GM19324 (cell line): ENCODE measurements around the gene BHMT2.

Experiments
- ATAC-seq: cut with Tn5 transposase; IDR thresholded peaks from one replicate; pipeline ENCODE4 v1.9.1; 2021; ENCODE audit warnings: mild to moderate bottlenecking, moderate library complexity; ENCODE audit not compliant: unreplicated experiment, low FRiP score

BHMT2 gene, protein sequence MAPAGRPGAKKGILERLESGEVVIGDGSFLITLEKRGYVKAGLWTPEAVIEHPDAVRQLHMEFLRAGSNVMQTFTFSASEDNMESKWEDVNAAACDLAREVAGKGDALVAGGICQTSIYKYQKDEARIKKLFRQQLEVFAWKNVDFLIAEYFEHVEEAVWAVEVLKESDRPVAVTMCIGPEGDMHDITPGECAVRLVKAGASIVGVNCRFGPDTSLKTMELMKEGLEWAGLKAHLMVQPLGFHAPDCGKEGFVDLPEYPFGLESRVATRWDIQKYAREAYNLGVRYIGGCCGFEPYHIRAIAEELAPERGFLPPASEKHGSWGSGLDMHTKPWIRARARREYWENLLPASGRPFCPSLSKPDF

GRCh38 chr5:79069488-79070349 lies at the start of gene BHMT2, which contains the start of gene DMGDH:
BHMT2 (plus strand) TSS chr5:79069767; CDS start chr5:79069783, 16 bp downstream.
DMGDH (minus strand) TSS chr5:79069674; CDS start chr5:79069620, 54 bp downstream.
- no peak for ATAC-seq

DNA sequence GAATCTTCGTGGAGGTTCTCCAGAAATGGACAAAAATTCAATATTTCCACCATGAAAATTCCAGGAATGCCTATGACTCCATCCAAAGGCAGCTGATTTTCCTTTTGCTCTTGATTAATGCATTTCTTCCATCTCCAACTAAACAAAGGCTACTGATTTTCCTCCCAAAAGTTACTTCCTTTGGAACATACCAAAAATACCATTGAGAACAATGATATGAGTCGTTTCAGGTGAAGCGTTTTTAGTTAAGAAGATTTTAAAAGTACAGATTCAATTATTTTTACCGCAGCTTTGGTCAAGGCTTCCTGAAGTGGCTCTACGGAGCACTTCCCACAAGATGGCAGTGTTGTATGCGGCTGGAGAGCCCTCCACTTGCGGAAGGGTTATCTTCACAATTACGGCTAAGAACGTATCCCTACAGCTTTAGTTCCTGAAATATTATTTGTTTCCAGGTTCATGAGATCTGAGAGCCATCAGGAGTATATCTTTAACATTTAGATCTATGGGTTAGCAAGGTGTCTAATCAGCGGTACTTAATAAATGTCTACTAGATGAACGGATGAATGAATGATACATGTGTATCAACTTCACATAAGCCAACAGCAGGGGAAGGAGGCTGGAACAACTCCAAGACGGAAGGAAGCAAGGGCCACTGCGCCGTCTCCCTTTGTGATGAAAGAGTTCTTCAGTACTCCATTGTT lies 48.6 kb upstream of the BHMT2 start:
- ATAC-seq: no peak

DNA sequence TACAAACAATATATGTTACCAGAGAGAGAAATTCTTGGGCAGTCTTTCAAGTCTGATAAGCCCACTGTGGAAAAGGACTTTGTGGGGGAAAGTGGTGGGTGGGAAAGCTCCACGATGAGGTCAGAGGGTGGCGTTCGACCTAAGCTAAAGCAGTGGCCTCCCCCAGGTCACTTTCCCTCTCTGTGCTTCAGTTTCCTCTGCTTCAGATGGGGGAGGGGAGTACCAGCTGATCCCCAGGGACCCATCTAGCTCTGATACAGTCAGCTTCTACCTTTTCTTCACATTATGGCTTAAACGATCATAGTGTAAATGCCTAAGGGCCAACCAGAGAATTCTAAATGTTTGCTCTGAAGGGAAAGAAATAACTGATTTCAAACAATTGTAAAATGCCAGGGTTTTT lies 47.8 kb upstream of the BHMT2 start:
- no peak for ATAC-seq

DNA sequence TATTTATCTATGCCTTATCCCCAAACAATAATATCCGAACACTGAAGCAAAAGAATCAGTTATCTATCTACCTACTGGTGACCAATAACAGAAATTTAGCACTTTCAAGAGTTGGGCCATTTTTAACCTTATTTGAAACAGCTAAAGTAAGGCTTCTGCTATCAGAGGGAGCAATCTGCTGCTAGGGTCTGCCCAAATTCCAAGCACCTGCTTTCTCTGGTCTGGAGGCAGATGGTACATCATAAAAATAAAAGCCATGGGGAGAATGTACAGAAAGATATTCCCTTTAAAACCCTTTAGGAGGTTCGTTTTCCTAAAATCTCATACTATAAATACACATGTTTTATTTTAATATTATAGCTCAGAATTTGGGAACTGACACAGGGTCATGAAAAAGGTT lies 46.8 kb upstream of the BHMT2 start:
- no peak for ATAC-seq

DNA sequence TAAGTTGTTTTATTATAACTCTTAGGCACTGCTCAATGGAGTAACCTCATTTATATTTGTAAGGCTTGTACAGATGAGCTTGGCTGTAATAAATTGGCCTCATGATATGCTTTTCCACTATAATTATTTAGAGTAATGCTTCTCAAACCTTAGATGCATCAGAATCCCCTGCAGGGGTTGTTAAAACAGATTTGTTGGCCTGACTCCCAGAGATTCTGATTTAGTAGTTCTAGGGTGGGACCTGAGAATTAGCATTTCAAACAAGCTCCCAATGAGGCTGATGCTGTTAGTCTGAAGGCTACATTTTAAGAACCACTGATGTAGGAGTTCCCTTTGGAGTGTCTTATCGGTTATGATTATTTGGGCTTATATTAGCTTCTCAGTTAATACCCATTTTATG lies 46.2 kb upstream of the BHMT2 start:
- no peak for ATAC-seq

DNA sequence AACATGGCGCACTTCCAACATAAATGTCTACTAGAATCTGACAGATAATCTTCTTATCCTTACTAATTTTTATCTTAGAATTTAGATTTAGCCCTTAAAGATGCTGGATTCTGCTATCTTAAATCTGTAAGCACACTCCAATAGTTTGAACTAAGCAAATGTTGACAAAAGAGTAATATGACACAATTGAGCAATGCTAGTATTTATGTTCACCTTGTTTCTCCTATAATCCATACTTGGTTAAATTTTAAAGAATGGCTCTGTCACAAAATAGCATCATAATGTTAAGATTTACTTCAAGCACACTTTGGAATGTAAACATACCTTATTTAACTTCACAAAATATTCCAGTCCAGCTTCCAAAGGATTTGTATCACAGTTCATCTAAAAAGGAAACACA lies 45.6 kb upstream of the BHMT2 start:
- ATAC-seq: no peak

GRCh38 chr5:79025054-79025472 lies 44.5 kb upstream of the BHMT2 start:
- no peak for ATAC-seq

DNA sequence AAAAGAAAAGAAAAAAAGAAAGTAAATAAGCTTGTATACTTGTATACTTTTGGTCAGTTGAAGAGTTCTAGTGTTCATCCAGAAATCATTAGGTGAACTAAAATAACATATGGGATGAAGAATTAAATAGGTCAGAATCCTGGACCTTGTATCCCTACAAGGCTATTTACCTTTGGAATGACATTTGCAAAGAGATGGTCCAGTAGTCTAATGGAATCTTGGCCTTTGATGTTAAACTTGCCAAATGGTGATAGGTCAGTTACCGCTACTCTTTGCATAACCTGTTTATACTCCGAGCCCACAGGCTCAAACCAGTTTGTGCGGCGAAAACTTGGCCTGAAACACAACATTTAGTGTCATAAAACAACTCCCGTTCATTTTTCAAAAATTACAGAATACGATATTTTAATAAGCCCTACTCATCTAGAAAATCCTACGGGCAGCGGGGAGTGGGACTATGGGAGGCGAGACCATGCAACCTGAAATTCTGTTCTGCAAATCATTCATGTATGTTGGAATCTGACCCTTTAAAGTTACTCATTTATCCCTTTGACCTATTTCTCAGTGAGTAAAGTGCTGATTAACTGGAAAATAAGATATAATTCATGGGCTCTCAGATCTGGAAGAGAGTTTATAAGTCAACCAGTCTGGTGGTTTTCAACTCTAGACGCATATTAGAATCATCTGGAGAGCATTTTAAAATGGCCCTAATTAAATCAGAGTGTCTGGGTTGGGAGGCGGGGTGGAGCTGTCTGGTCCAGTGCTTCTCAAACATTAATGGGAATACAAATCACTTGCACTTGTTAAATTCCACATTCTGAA lies 38.7 kb upstream of the BHMT2 start:
- no peak for ATAC-seq

DNA sequence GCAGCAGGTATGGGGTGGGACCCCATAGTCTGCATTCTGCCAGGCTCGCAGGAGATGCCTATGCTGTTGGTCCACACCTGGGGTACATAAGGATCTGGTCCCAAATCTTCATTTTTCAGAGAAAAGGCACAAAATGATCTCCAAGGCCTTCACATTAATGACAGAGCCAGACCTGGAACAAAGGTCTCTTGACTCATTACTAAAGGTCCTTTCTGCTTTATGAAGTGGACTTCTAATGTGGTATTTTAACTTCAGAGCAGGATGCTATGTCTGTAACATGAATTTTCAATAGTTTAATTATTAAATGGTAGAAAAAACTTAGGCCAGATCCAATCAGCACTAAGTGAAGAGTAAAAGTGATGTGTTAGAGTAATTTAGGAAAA lies 38.1 kb upstream of the BHMT2 start:
- no peak for ATAC-seq

- no peak for ATAC-seq
Measured at GRCh38 chr5:79032031-79032695, 37.4 kb upstream of the BHMT2 start.

- ATAC-seq: no peak
Measured at GRCh38 chr5:79032782-79033181, 36.8 kb upstream of the BHMT2 start.

DNA sequence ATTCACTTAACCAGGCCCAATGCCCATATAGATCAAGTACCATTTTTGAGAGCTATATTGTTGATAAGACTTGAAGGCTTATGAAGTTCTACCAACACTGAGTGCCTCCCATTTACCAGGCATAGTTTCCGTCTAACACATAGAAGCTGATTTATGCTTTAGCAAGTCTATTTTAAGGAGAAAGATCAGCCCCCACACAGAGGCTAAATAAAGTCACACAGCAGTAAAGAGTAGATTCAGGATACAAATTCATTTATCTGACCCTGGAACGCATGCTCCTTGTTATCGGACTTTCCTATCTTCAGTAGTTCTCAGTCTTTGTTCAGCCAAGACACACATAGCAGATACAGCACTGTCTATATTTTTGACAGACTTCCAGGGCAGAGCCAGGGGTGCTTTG lies 34.3 kb upstream of the BHMT2 start:
- ATAC-seq: no peak

DNA sequence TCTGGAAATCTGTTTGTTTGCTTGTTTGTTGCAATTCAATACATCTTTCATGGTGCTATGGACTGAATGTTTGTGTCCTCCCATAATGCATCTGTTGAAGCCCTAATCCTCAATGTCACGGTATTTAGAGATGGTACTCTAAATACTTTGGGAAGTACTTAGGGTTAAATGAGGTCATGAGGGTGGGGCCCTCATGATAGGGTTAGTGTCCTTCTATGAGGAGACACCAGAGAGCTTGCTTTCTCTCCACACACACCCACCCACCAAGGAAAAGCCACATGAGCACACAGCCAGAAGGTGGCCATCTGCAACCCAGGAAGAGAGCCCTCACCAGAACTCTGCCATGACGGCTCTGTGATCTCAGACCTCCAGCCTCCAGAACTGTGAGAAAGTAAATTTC lies 32.8 kb upstream of the BHMT2 start:
- no peak for ATAC-seq

DNA sequence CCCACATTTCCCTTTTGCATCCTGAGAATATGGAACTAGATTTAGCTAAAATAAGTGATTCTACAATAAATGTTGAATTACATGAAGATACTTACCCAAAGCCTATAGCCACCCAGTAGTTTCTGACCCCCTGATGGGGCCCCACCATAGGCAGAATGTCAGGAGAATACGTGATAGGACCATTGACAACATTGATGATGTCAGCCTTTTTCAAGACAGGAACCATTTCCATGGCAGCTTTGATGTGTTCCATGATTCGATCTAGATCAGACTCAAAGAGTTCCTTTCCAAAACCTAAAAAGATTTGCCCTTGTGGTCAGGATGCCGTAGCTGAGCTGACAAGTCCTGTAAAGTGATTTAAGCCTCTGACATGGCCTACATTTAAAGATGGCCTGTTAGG lies 27.4 kb upstream of the BHMT2 start:
- no peak for ATAC-seq

- no peak for ATAC-seq
Measured at GRCh38 chr5:79047199-79047598, 22.4 kb upstream of the BHMT2 start.

DNA sequence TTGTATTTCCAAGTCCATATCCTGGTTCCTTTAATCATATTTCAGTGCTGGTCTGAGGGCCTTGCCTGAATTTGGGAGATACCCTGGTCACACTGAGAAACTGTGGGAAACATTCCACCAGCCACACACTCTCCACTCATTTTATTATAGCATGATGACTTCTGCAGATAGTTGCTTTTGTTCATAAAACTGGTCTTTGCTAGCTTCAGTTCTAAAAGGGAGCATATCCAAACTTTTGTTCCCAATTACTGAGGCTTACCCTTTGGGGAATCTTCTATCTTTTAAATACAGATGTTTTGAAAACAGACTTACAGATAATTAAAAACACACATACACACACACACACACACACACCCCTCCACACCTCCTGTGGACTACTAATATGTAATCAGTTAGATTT lies 21.1 kb upstream of the BHMT2 start:
- no peak for ATAC-seq

DNA sequence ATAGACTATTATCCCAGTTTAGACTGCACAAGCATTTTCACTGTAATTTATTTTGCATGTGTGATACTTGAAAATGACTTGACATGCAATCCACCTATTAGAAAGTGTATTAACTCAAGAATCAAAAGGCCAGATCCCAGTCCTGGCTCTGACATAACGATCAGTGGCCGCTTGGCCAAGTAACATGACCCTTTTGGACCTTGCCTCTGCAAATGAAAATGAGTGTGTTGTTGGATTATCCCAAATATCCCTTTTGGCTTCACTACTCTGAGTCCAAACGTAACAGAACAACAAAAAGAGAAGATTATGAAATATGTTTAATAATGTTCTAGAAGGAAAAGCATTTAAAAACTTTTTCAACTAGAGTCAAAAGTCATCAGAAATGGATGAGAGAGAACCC lies 19.1 kb upstream of the BHMT2 start:
- no peak for ATAC-seq

DNA sequence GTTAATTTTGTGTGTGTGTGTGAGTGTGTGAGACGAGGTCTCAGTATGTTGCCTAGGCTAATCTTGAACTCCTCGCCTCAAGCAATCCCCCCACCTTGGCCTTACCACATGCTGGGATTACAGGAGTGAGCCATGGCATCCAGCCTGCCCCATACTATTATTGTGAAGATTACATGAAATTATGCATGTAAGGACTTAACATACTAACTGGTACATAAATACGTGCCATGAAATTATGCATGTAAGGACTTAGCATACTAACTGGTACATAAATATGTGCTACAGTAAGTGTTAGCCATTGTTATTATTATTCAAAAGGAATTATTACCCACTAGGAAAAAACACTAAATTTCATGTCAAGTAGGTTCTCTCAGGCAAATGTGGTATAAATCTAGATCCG lies 16.2 kb upstream of the BHMT2 start:
- no peak for ATAC-seq

DNA sequence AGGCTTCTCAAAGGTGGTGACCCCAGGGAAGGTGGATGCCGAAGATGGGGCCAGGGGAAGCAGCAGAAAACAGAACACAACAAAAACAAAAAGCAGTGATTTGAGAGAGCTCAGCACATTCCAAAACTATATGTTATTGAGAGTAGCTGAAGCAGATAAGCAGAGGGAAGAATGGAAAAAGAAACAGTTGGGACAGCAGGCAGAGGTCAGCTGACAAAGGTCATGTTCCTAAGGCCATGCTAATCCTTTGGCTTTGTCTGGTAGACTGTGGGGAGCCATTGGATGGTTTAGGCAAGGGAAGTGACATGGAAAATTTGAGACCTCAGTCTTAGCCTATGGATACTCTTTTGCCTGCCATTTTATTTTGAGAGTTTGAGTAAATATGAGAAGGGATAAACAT lies 14.6 kb upstream of the BHMT2 start:
- ATAC-seq: no peak

- no peak for ATAC-seq
Measured at GRCh38 chr5:79056847-79057246, 12.7 kb upstream of the BHMT2 start.
